ENCODE results near the gene TEX52. TPM values are rescaled to one million over a fixed set of nuclear protein-coding genes. Genes with fewer than 3 reads are reported as not detected.

The TEX52 gene
- polyA plus RNA-seq, 1 donor (not counting 4 experiments of a cell fraction or from before 2014, with no cell fraction given), result not detected

DNA sequence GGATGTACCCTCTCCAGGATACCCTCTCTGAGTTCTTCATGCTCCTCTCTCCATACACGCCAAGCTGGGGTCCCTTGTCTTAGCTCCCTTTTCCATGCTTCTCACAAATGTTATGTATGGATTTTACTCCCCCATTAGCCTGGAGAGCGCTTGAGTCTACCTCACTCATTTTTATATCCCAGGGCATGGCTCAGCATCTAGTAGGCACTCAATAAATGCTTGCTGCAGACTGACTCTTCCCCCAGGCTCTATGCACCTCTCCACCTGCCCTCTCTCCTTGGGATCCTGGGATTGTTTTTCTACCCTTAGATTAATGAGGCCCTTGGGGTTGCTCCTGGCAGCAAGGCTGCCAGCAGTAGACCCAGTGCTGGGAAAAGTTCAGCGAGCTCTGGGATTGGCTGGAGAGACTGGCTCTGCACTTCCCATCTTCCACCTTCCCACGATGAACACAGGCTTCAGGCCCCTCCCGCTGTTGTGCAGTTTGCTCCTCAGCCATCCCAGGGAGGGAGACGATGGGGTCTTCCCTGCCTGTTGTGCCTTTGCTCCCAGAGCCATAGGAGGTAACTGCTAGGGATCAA is 24.2 kb downstream of the TEX52 start:
- H3K27me3 ChIP-seq (ENCODE audit: control insufficient read depth, extremely low read depth, insufficient read depth, low read length), result no peaks in the 10 kb centered on the region
- no peak overlapping the region for H3K27ac ChIP-seq (ENCODE audit: control insufficient read depth, insufficient read depth, low read length)
- dilution Hi-C loops (cut with MboI; ENCODE audit: extremely low pct_ligation_motif_present, low sequenced_read_pairs), result no loop called here
- peaks cover 0 to 11% of the 10 kb centered on the region in 2 experiments for H3K36me3 ChIP-seq (ENCODE audit: control insufficient read depth in 2 of 2, extremely low read depth in 1 of 2, insufficient read depth in 2 of 2, low read length in 2 of 2)
- H3K9ac ChIP-seq (ENCODE audit: control insufficient read depth, extremely low read depth, insufficient read depth, low read length), result no peak overlapping the region
- TF ChIP-seq, protein P1, sequence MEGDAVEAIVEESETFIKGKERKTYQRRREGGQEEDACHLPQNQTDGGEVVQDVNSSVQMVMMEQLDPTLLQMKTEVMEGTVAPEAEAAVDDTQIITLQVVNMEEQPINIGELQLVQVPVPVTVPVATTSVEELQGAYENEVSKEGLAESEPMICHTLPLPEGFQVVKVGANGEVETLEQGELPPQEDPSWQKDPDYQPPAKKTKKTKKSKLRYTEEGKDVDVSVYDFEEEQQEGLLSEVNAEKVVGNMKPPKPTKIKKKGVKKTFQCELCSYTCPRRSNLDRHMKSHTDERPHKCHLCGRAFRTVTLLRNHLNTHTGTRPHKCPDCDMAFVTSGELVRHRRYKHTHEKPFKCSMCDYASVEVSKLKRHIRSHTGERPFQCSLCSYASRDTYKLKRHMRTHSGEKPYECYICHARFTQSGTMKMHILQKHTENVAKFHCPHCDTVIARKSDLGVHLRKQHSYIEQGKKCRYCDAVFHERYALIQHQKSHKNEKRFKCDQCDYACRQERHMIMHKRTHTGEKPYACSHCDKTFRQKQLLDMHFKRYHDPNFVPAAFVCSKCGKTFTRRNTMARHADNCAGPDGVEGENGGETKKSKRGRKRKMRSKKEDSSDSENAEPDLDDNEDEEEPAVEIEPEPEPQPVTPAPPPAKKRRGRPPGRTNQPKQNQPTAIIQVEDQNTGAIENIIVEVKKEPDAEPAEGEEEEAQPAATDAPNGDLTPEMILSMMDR (optimal IDR thresholded peaks at IDR 0.05 in 1 of 3, IDR thresholded peaks at IDR 0.05 in 1 of 3, conservative IDR thresholded peaks at IDR 0.05 in 1 of 3; ENCODE audit: extremely low read depth in 1 of 3, insufficient read depth in 2 of 3, low read length in 3 of 3), result no peak
- no peak for TF ChIP-seq EZH2 (IDR thresholded peaks at IDR 0.05; ENCODE audit: low read length)
- no peaks in the 10 kb centered on the region for H4K20me1 ChIP-seq (ENCODE audit: control insufficient read depth, extremely low read depth, insufficient read depth, low read length)
- no peak overlapping the region for H2AFZ ChIP-seq (ENCODE audit: control insufficient read depth, low read length)
- no peaks in the 10 kb centered on the region for H3K79me2 ChIP-seq (ENCODE audit: control insufficient read depth, insufficient read depth, low read length)
- FAIRE-seq (no peak), DNase-seq (ENCODE audit: low read depth, low spot score) (no peak)
- no peaks in the 10 kb centered on the region for H3K9me3 ChIP-seq (ENCODE audit: control insufficient read depth, low read depth, low read length)
- peaks cover 5% of the 10 kb centered on the region for H3K4me1 ChIP-seq (ENCODE audit: control insufficient read depth, extremely low read depth, insufficient read depth, low read length)
- no peaks in the 10 kb centered on the region for H3K9me1 ChIP-seq (ENCODE audit: control insufficient read depth, extremely low read depth, insufficient read depth, low read length)
- H3K4me3 ChIP-seq (ENCODE audit: control insufficient read depth in 2 of 3, extremely low read depth in 1 of 3, insufficient read depth in 2 of 3, low read depth in 1 of 3, low read length in 3 of 3), result no peak overlapping the region
- H3K4me2 ChIP-seq (ENCODE audit: control insufficient read depth, extremely low read depth, insufficient read depth, low read depth, low read length), result no peak overlapping the region

DNA sequence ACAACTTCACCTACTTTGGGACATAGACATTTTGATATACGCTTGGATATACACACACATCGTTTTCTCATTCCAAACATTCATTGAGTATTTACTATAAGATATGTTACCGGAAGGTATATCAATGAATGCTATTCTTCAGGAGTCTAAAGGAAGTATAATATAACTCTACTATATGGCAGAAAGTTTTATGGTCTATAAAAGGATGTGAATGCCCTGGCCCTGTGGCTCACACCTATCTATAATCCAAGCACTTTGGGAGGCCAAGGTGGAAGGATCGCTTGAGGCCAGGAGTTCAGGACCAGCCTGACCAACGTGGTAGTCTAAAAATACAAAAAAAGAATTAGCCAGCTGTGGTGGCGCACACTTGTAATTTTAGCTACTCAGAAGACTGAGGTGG is 27.6 kb downstream of the TEX52 start:
- Histone ChIP-seq H3K27ac (ENCODE audit: control insufficient read depth, insufficient read depth, low read length) (no peak overlapping the region), H3K4me3 (ENCODE audit: control insufficient read depth in 2 of 3, extremely low read depth in 1 of 3, insufficient read depth in 2 of 3, low read depth in 1 of 3, low read length in 3 of 3) (no peak overlapping the region), H4K20me1 (ENCODE audit: control insufficient read depth, extremely low read depth, insufficient read depth, low read length) (no peaks in the 10 kb centered on the region), H3K4me2 (ENCODE audit: control insufficient read depth, extremely low read depth, insufficient read depth, low read depth, low read length) (no peak overlapping the region), H3K36me3 (ENCODE audit: control insufficient read depth in 2 of 2, extremely low read depth in 1 of 2, insufficient read depth in 2 of 2, low read length in 2 of 2) (peaks cover 12 to 27% of the 10 kb centered on the region in 2 experiments), H2AFZ (ENCODE audit: control insufficient read depth, low read length) (no peak overlapping the region), H3K27me3 (ENCODE audit: control insufficient read depth, extremely low read depth, insufficient read depth, low read length) (no peaks in the 10 kb centered on the region), H3K9me1 (ENCODE audit: control insufficient read depth, extremely low read depth, insufficient read depth, low read length) (no peaks in the 10 kb centered on the region), H3K9me3 (ENCODE audit: control insufficient read depth, low read depth, low read length) (no peaks in the 10 kb centered on the region), H3K9ac (ENCODE audit: control insufficient read depth, extremely low read depth, insufficient read depth, low read length) (no peak overlapping the region), H3K79me2 (ENCODE audit: control insufficient read depth, insufficient read depth, low read length) (no peaks in the 10 kb centered on the region), H3K4me1 (ENCODE audit: control insufficient read depth, extremely low read depth, insufficient read depth, low read length) (peaks cover 5% of the 10 kb centered on the region)
- TF ChIP-seq, protein P1 (optimal IDR thresholded peaks at IDR 0.05 in 1 of 3, IDR thresholded peaks at IDR 0.05 in 1 of 3, conservative IDR thresholded peaks at IDR 0.05 in 1 of 3; ENCODE audit: extremely low read depth in 1 of 3, insufficient read depth in 2 of 3, low read length in 3 of 3), result no peak
- TF ChIP-seq EZH2 (IDR thresholded peaks at IDR 0.05; ENCODE audit: low read length), result no peak
- FAIRE-seq (no peak), DNase-seq (ENCODE audit: low read depth, low spot score) (no peak)
- dilution Hi-C loops (cut with MboI; ENCODE audit: extremely low pct_ligation_motif_present, low sequenced_read_pairs), result no loop called here
